ENCODE results near the gene ENTPD3.

DNA sequence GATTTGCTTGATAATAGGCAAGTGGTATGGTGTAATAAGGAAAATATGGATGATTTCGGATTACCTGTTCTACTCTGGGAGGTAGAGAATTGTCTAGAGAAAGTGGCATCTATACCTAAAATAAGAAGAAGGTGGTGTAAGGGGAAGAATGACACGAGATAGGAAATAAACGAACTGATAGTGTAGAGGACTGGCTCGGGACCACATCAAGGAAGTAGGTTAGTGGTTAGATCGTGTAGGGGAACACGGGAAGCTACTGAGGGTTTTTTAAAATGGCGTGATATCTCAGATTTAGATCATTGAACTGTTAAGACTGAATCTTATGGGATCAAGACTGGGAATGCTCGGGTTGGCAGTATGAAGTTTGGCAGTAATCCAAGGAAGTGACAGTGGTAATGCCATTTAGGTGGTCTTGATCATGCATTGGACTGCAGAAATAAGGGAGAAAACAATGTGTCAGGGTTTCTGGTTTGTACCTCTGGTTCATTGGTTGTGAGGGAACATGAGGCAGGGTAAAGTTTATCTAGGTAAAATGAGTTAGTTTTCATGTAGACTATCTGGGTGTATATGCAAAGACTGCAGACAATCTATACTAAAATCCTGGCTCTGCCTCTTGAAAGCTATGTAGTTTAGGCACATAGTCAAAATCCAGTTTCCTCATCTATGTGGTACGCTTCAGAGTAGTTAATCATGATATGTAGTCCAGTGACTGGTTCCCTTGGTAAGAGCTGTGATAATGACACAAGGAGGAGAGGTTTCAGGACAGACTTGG, 77.5 kb downstream of the ENTPD3 start:
- TF ChIP-seq POLR2A (IDR thresholded peaks at IDR 0.05; ENCODE audit: low read depth, low read length), result no peak; the same call in 1 of the 2 replicates
- TF ChIP-seq TAF1 (IDR thresholded peaks at IDR 0.05; ENCODE audit: low read depth, low read length), result no peak
